H9 (cell line): ENCODE results near the gene DCTN1. TPM values are rescaled to one million over a fixed set of nuclear protein-coding genes. Genes with fewer than 3 reads are reported as not detected.

Experiments
- DNase-seq: peaks from one replicate; pipeline ENCODE4 v3.0.0-alpha.2; 2017
- H2AFZ ChIP-seq: one replicate; pipeline ENCODE4 v1.6.1; 2013; ENCODE audit warnings: mild to moderate bottlenecking, low read length, control low read depth, moderate library complexity
- H2AK5ac ChIP-seq: 2 replicates; pipeline ENCODE4 v1.6.1; 2013; ENCODE audit warnings: low read length, control low read depth, mixed read lengths; ENCODE audit not compliant: insufficient read length
- H2BK120ac ChIP-seq: one replicate; pipeline ENCODE4 v1.6.1; 2013; ENCODE audit warnings: low read depth, mild to moderate bottlenecking, low read length, control low read depth, inconsistent platforms; ENCODE audit not compliant: poor library complexity, severe bottlenecking
- H2BK12ac ChIP-seq: 2 replicates; pipeline ENCODE4 v1.6.1; 2013; ENCODE audit warnings: low read length, control low read depth, mixed read lengths, low read depth; ENCODE audit not compliant: insufficient read length
- H2BK15ac ChIP-seq: 2 replicates; pipeline ENCODE4 v1.6.1; 2013; ENCODE audit warnings: low read depth, low read length, control low read depth
- H2BK20ac ChIP-seq: one replicate; pipeline ENCODE4 v1.6.1; 2013; ENCODE audit warnings: low read depth, mild to moderate bottlenecking, low read length, control low read depth, inconsistent platforms; ENCODE audit not compliant: poor library complexity, severe bottlenecking
- H2BK5ac ChIP-seq: 2 replicates; pipeline ENCODE4 v1.6.1; 2013; ENCODE audit warnings: low read length, control low read depth, mixed read lengths; ENCODE audit not compliant: insufficient read length
- H3K14ac ChIP-seq: 2 replicates; pipeline ENCODE4 v1.6.1; 2013; ENCODE audit warnings: low read length, control low read depth; ENCODE audit not compliant: insufficient read depth
- H3K18ac ChIP-seq: 2 replicates; pipeline ENCODE4 v1.6.1; 2013; ENCODE audit warnings: low read depth, mild to moderate bottlenecking, mixed read lengths, low read length, control low read depth; ENCODE audit not compliant: insufficient read length
- H3K23ac ChIP-seq: 2 replicates; pipeline ENCODE4 v1.6.1; 2013; ENCODE audit warnings: low read length, control low read depth, mixed read lengths, low read depth; ENCODE audit not compliant: insufficient read length
- H3K23me2 ChIP-seq: 2 replicates; pipeline ENCODE4 v1.6.1; 2013; ENCODE audit warnings: low read depth, mild to moderate bottlenecking, mixed read lengths, low read length, control low read depth; ENCODE audit not compliant: insufficient read length, poor library complexity, severe bottlenecking
- H3K27ac ChIP-seq: 2 replicates; pipeline ENCODE4 v1.5.1; 2013; ENCODE audit warnings: low read length, control low read depth, mixed read lengths, low read depth; ENCODE audit not compliant: insufficient read length
- H3K27me3 ChIP-seq: 2 replicates; pipeline ENCODE4 v1.6.1; 2013; ENCODE audit warnings: low read length, control low read depth, inconsistent platforms; ENCODE audit not compliant: insufficient read depth
- H3K4ac ChIP-seq: 2 replicates; pipeline ENCODE4 v1.6.1; 2013; ENCODE audit warnings: low read depth, mild to moderate bottlenecking, control low read depth, inconsistent platforms, low read length, moderate library complexity
- H3K4me1 ChIP-seq: 2 replicates; pipeline ENCODE4 v1.6.1; 2013; ENCODE audit warnings: low read length, control low read depth, inconsistent platforms; ENCODE audit not compliant: insufficient read depth
- H3K4me2 ChIP-seq: 2 replicates; pipeline ENCODE4 v1.6.1; 2013; ENCODE audit warnings: low read length, control low read depth, mixed read lengths; ENCODE audit not compliant: insufficient read length, insufficient read depth
- H3K56ac ChIP-seq: 2 replicates; pipeline ENCODE4 v1.6.1; 2013; ENCODE audit warnings: low read depth, mild to moderate bottlenecking, mixed read lengths, low read length, control low read depth; ENCODE audit not compliant: insufficient read length
- H3K79me1 ChIP-seq: 2 replicates; pipeline ENCODE4 v1.6.1; 2013; ENCODE audit warnings: low read depth, mild to moderate bottlenecking, moderate library complexity, low read length, control low read depth, inconsistent platforms; ENCODE audit not compliant: insufficient read depth, poor library complexity, severe bottlenecking
- H3K79me2 ChIP-seq: 2 replicates; pipeline ENCODE4 v1.6.1; 2013; ENCODE audit warnings: low read length, control low read depth, inconsistent platforms; ENCODE audit not compliant: insufficient read depth
- H3K9ac ChIP-seq: 2 replicates; pipeline ENCODE4 v1.6.1; 2013; ENCODE audit warnings: low read length, control low read depth, mixed read lengths; ENCODE audit not compliant: insufficient read length; ENCODE audit errors: extremely low read depth
- H3K9me3 ChIP-seq: one replicate; pipeline ENCODE4 v1.6.1; 2013; ENCODE audit warnings: low read depth, low read length, inconsistent platforms; ENCODE audit not compliant: control insufficient read depth
- H3T11ph ChIP-seq: one replicate; pipeline ENCODE4 v1.6.1; 2013; ENCODE audit warnings: mild to moderate bottlenecking, low read length, control low read depth, inconsistent platforms
- H4K20me1 ChIP-seq: one replicate; pipeline ENCODE4 v1.6.1; 2013; ENCODE audit not compliant: control insufficient read depth, insufficient read length, insufficient read depth
- H4K5ac ChIP-seq: 2 replicates; pipeline ENCODE4 v1.6.1; 2013; ENCODE audit warnings: low read depth, mild to moderate bottlenecking, mixed read lengths, low read length, control low read depth; ENCODE audit not compliant: insufficient read length
- H4K8ac ChIP-seq: replicated peaks from 2 replicates; pipeline ENCODE4 v1.6.1; 2013; ENCODE audit warnings: low read length, control low read depth, mixed read lengths, low read depth; ENCODE audit not compliant: insufficient read length
- H4K91ac ChIP-seq: 2 replicates; pipeline ENCODE4 v1.6.1; 2013; ENCODE audit warnings: low read depth, mild to moderate bottlenecking, moderate library complexity, mixed read lengths, low read length, control low read depth; ENCODE audit not compliant: insufficient read length
- H3K27ac Mint-ChIP-seq, 3 experiments: 2 replicates in 2 of 3; 3 replicates in 1 of 3; pipeline ENCODE4 v1.8.0; 2020 to 2021; ENCODE audit warnings: mixed read lengths in 3 of 3, mild to moderate bottlenecking in 1 of 3, moderate library complexity in 1 of 3
- H3K27me3 Mint-ChIP-seq: 2 replicates; pipeline ENCODE4 v1.8.0; 2021; ENCODE audit warnings: low read depth, mild to moderate bottlenecking, moderate library complexity, mixed read lengths
- H3K36me3 Mint-ChIP-seq, 3 experiments: 2 replicates in 2 of 3; 3 replicates in 1 of 3; pipeline ENCODE4 v1.8.0; 2020 to 2021; ENCODE audit warnings: low read depth in 3 of 3, mixed read lengths in 3 of 3; ENCODE audit not compliant: insufficient read depth in 1 of 3
- H3K4me1 Mint-ChIP-seq, 2 experiments: 2 replicates each; pipeline ENCODE4 v1.8.0; 2020; ENCODE audit warnings: mixed read lengths in 2 of 2
- H3K4me3 Mint-ChIP-seq, 2 experiments: 2 replicates in 1 of 2; 3 replicates in 1 of 2; pipeline ENCODE4 v1.8.0; 2020 to 2021; ENCODE audit warnings: mild to moderate bottlenecking in 2 of 2, mixed read lengths in 2 of 2, moderate library complexity in 1 of 2
- H3K9me3 Mint-ChIP-seq, 2 experiments: 2 replicates in 1 of 2; 3 replicates in 1 of 2; pipeline ENCODE4 v1.8.0; 2020; ENCODE audit warnings: mild to moderate bottlenecking in 2 of 2, mixed read lengths in 2 of 2, moderate library complexity in 1 of 2
- CTCF ChIP-seq: fragments of 200-600 bp; sonication (generic); conservative IDR thresholded peaks from 3 replicates; pipeline ENCODE4 v1.8.0; 2021; ENCODE audit warnings: antibody characterized with exemption, mild to moderate bottlenecking
- WGBS: extraction: QIAGEN DNeasy Blood & Tissue Kit; methylation state at CpG from one replicate; pipeline ENCODE4 v1.1.7; 2013; ENCODE audit warnings: missing lambda C conversion rate, low lambda C conversion rate, mixed read lengths; ENCODE audit not compliant: insufficient read length; ENCODE audit errors: extremely low coverage; 5-methylcytosine and 5-hydroxymethylcytosine counted together
- total RNA-seq: library from RNA; stranded (reverse); gene quantifications from 2 replicates; pipeline ENCODE4 v1.2.1, GENCODE V29; 2021

Gene DCTN1
- total RNA-seq, 1 experiment from 2014 or later: 141 TPM

GRCh38 chr2:74375838-74376237, 4.3 kb downstream of the DCTN1 start:
- WGBS: no CpG with 5 or more reads among the region's 2 CpGs

More at GRCh38 chr2:74375838-74376237, 4.3 kb downstream of the DCTN1 start:
- Histone ChIP-seq H3K56ac (no peak overlapping the region), H4K20me1 (no peaks in the 10 kb centered on the region), H3K4me2 (no peak overlapping the region), H2AK5ac (no peak overlapping the region), H3K79me1 (peaks cover 11% of the 10 kb centered on the region), H3T11ph (no peak overlapping the region), H2BK20ac (no peak overlapping the region), H4K5ac (no peak overlapping the region), H2AFZ (no peak overlapping the region), H4K8ac (no peak overlapping the region), H3K23ac (no peak overlapping the region), H3K18ac (no peak overlapping the region), H2BK12ac (no peak overlapping the region), H3K23me2 (no peaks in the 10 kb centered on the region), H3K79me2 (peaks cover 5% of the 10 kb centered on the region; the same call in 1 of the 2 replicates), H4K91ac (no peak overlapping the region), H2BK15ac (no peak overlapping the region), H3K27me3 (no peaks in the 10 kb centered on the region), H2BK5ac (no peak overlapping the region), H3K9ac (no peak overlapping the region), H3K4ac (no peak overlapping the region), H3K9me3 (no peaks in the 10 kb centered on the region), H2BK120ac (no peak overlapping the region), H3K27ac (no peak overlapping the region), H3K14ac (no peak overlapping the region), H3K4me1 (peaks cover 7% of the 10 kb centered on the region)
- Mint-ChIP-seq H3K27ac (peak overlapping the region in 2 of 3 experiments; percentile 12 to 45; a peak in 2 of 7 replicates), H3K4me3 (no peak overlapping the region), H3K36me3 (peaks cover 16 to 32% (median 31%) of the 10 kb centered on the region in 3 experiments), H3K27me3 (no peaks in the 10 kb centered on the region), H3K9me3 (no peaks in the 10 kb centered on the region), H3K4me1 (peaks cover 42 to 52% of the 10 kb centered on the region in 2 experiments)
- DNase-seq: no peak
- no peak for TF ChIP-seq CTCF
